Measurements from ENCODE around the gene HSD17B1. TPM values are rescaled to one million over a fixed set of nuclear protein-coding genes. Genes with fewer than 3 reads are reported as not detected.

The HSD17B1 gene
- total and polyA plus RNA-seq, 2 of the 13 experiments (the other 11 are each of a cell fraction or from before 2014, with no cell fraction given) = 0.54 to 0.93 TPM

DNA sequence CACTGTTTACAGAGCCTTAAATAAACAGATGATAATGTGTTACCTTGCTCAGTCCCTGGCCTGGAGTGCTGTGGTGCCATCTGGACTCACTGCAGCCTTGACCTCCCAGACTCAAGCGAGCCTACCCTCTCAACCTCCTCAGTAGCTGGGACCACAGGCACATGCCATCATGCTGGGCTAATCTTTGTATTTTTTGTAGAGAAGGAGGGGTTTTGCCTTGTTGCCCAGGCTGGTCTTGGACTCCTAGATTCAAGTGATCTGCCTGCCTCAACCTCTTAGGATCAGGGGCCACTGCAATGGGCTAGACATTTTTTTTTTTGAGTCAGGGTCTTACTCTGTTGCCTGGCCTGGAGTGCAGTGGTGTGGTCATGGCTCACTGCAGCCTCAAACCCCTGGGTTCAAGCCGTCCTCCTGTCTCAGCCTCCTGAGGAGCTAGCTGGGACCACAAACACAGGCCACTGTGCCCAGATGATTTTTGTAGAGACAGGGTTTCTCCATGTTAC lies 21.7 kb upstream of the HSD17B1 start (continued):
- no peak; the same call in 1 of the 2 replicates for TF ChIP-seq REPIN1 (CRISPR knock-in tag; IDR thresholded peaks at IDR 0.05; ENCODE audit: borderline replicate concordance, low read depth)
- 0 out of 2 replicates have a peak, but pooled peaks have one; percentile 59 for TF ChIP-seq HOXD1 (CRISPR knock-in tag; IDR thresholded peaks at IDR 0.05)
- peak; percentile 39; the same call in 1 of the 2 replicates for TF ChIP-seq ZBTB42 (CRISPR knock-in tag; IDR thresholded peaks at IDR 0.05)
- peak; percentile 87 for TF ChIP-seq ESRRA (CRISPR knock-in tag; IDR thresholded peaks at IDR 0.05; ENCODE audit: low read depth)
- TF ChIP-seq FOXO1 (CRISPR knock-in tag; IDR thresholded peaks at IDR 0.05) = peak; percentile 91
- TF ChIP-seq, protein P1, sequence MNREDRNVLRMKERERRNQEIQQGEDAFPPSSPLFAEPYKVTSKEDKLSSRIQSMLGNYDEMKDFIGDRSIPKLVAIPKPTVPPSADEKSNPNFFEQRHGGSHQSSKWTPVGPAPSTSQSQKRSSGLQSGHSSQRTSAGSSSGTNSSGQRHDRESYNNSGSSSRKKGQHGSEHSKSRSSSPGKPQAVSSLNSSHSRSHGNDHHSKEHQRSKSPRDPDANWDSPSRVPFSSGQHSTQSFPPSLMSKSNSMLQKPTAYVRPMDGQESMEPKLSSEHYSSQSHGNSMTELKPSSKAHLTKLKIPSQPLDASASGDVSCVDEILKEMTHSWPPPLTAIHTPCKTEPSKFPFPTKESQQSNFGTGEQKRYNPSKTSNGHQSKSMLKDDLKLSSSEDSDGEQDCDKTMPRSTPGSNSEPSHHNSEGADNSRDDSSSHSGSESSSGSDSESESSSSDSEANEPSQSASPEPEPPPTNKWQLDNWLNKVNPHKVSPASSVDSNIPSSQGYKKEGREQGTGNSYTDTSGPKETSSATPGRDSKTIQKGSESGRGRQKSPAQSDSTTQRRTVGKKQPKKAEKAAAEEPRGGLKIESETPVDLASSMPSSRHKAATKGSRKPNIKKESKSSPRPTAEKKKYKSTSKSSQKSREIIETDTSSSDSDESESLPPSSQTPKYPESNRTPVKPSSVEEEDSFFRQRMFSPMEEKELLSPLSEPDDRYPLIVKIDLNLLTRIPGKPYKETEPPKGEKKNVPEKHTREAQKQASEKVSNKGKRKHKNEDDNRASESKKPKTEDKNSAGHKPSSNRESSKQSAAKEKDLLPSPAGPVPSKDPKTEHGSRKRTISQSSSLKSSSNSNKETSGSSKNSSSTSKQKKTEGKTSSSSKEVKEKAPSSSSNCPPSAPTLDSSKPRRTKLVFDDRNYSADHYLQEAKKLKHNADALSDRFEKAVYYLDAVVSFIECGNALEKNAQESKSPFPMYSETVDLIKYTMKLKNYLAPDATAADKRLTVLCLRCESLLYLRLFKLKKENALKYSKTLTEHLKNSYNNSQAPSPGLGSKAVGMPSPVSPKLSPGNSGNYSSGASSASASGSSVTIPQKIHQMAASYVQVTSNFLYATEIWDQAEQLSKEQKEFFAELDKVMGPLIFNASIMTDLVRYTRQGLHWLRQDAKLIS (CRISPR knock-in tag; IDR thresholded peaks at IDR 0.05) = no peak; the same call in 1 of the 2 replicates
- peak; percentile 77; the same call in 1 of the 2 replicates for TF ChIP-seq JUND (CRISPR knock-in tag; IDR thresholded peaks at IDR 0.05)
- peak; percentile 21 for TF ChIP-seq ZEB1 (IDR thresholded peaks at IDR 0.05; ENCODE audit: insufficient replicate concordance, low read depth)
- TF ChIP-seq ZNF784 (CRISPR knock-in tag; IDR thresholded peaks at IDR 0.05; ENCODE audit: borderline replicate concordance) = peak; percentile 83; the same call in 1 of the 2 replicates
- TF ChIP-seq RORA (CRISPR knock-in tag; IDR thresholded peaks at IDR 0.05) = no peak
- 0 out of 2 replicates have a peak, but pooled peaks have one; percentile 72 for TF ChIP-seq ZBTB26 (CRISPR knock-in tag; IDR thresholded peaks at IDR 0.05; ENCODE audit: borderline replicate concordance)
- TF ChIP-seq THAP7 (CRISPR knock-in tag; IDR thresholded peaks at IDR 0.05) = peak; percentile 60; the same call in 1 of the 2 replicates
- TF ChIP-seq, protein P2, sequence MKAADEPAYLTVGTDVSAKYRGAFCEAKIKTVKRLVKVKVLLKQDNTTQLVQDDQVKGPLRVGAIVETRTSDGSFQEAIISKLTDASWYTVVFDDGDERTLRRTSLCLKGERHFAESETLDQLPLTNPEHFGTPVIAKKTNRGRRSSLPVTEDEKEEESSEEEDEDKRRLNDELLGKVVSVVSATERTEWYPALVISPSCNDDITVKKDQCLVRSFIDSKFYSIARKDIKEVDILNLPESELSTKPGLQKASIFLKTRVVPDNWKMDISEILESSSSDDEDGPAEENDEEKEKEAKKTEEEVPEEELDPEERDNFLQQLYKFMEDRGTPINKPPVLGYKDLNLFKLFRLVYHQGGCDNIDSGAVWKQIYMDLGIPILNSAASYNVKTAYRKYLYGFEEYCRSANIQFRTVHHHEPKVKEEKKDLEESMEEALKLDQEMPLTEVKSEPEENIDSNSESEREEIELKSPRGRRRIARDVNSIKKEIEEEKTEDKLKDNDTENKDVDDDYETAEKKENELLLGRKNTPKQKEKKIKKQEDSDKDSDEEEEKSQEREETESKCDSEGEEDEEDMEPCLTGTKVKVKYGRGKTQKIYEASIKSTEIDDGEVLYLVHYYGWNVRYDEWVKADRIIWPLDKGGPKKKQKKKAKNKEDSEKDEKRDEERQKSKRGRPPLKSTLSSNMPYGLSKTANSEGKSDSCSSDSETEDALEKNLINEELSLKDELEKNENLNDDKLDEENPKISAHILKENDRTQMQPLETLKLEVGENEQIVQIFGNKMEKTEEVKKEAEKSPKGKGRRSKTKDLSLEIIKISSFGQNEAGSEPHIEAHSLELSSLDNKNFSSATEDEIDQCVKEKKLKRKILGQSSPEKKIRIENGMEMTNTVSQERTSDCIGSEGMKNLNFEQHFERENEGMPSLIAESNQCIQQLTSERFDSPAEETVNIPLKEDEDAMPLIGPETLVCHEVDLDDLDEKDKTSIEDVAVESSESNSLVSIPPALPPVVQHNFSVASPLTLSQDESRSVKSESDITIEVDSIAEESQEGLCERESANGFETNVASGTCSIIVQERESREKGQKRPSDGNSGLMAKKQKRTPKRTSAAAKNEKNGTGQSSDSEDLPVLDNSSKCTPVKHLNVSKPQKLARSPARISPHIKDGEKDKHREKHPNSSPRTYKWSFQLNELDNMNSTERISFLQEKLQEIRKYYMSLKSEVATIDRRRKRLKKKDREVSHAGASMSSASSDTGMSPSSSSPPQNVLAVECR (CRISPR knock-in tag; IDR thresholded peaks at IDR 0.05; ENCODE audit: borderline replicate concordance) = peak; percentile 71; the same call in 1 of the 2 replicates
